T47D (cell line): ENCODE data around the gene COL4A2.
"Not testable (repeated sequence)": the region's sequence is repeated elsewhere in the genome, so short reads cannot be mapped to it uniquely, and the experiment has no call there.

Experiments used
- DNase-seq, 2 experiments: peaks; one replicate each; pipeline versions ENCODE4 v3.0.0 to v3.0.0-alpha.2; 2011 to 2012; ENCODE audit warnings: low read depth in 1 of 2, low spot score in 1 of 2
- JUND ChIP-seq: IDR thresholded peaks from 2 replicates; pipeline ENCODE4 v1.6.1; 2012; ENCODE audit warnings: low read depth
- in situ Hi-C: cut with HindIII; loops from 2 replicates; pipeline ENCODE4 v1.10.0; 2016; ENCODE audit warnings: low sequenced_read_pairs, low pct_unique_long_range_greater_than_20kb

Gene COL4A2

DNA sequence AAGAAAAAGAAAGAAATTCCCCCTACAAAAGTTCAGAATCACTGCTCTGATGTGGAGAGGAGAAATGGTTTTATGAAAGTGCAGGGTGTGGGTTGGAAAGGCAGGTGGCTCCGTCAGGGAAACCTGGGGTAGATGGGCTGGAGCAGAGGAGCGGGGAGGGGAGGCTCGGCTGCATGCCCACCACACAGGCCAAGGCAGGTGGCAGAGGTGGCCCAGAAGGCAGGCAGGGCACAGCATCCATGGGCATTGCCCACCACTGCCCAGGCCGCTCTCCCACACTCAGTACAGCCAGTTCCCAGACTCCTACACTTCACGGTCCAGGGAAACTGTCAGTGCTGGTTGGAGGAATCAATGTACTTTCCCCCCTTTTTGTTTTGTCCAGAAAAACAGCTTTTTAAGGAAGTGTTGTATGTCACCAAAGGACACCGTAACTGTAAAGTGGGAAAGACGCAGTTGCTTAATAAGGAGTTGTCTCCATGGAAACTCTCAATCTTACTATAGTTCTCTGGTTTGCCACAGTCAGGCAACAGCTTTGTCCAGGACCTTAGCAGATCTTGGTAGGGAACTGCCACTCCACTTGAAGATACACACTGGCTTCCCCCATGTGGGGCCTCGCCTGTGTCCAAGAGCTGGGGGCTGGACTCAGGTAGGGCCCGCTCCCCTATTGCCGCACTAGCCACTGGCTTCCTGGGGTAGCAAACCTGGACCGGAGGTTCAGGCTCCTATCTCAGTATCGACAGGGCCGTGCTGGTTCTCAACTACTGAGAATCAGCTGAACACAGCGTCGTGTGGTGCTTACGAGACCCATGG lies 171.5 kb downstream of the COL4A2 start:
- DNase-seq: no peak
- TF ChIP-seq JUND: no peak
- in situ Hi-C loops: no loop called here

DNA sequence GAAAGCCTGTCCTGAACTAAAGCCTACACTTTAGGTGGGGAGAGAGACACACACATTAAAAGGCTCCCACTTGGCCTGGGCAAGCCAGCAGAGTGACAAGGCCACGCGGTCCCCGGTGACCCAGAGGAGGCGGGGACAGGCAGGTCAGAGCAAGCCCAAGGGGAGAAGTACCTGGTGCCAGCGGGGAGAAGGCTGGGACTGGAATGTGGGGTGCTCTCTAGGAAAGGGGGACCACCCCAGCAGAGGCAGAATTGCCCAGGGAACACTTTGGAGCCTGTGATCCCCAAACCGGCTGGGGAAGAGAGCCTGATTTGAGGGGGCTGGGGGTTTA lies 172.1 kb downstream of the COL4A2 start:
- TF ChIP-seq JUND: no peak
- in situ Hi-C loops: no loop called here
- DNase-seq: no peak

DNA sequence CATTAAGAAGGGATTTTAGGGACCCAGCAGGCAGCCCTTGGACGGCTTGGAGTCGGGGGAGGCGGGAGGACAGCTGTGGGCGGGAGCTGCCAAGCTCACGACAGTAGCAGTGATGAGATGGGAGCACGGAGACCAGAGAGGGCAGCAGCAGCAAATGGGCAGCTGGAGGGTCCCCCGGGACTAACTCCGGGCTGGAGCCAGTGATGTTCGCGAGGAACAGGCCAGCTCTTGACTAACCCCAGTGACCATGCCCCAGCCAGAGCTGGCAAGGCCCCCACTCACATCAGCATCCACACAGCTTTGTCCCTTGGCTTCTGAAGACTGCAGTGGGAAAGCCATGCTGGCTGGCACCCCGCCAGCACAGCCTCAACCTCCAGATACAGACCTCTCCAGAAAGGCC lies 172.6 kb downstream of the COL4A2 start:
- no peak for TF ChIP-seq JUND

DNA sequence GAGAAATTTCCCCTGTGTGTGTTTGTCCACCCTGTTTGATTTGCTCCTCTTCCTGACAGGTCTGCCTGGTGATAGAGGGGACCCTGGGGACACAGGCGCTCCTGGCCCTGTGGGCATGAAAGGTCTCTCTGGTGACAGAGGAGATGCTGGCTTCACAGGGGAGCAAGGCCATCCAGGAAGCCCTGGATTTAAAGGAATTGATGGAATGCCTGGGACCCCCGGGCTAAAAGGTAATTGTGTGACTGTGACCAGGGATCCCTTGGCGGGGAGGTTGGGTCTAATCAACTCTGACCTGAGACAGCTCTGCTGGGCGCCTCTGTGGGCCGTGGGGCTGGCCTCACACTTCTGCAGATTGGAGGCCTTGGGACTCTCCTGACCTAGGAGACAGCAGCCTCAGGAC lies 173.1 kb downstream of the COL4A2 start:
- TF ChIP-seq JUND: no peak
- in situ Hi-C loops: no loop called here
- DNase-seq: no peak

More for the DNA sequence above, 172.6 kb downstream of the COL4A2 start:
- DNase-seq: no peak
- in situ Hi-C loops: no loop called here

DNA sequence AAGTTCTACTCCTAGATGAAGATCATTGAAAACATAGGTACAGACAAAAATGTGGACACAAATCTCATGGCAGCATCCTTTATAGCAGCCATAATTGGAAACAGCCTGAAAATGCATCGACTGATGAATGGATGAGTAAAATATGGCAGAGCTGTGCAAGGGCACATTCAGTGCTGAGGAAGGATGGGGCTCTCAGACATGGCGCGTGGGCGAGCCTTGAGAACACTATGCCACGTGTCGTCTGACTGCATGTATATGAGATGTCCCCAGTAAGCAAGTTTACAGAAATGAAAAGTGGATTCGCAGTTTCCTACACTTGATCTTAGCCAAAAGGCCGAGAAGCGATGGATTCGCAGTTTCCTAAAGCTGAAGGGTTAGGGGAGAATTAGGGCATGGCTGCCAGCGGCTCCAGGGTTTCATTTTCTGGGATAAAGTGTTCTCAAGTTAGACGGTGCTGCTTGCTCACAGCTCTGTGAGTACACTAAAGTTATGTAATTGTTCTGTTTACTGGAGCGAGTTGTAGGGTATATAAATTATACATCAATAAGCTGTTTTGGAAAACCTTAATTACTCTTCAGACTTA lies 176.4 kb downstream of the COL4A2 start:
- DNase-seq: no peak
- no peak for TF ChIP-seq JUND
- in situ Hi-C loops: no loop called here

DNA sequence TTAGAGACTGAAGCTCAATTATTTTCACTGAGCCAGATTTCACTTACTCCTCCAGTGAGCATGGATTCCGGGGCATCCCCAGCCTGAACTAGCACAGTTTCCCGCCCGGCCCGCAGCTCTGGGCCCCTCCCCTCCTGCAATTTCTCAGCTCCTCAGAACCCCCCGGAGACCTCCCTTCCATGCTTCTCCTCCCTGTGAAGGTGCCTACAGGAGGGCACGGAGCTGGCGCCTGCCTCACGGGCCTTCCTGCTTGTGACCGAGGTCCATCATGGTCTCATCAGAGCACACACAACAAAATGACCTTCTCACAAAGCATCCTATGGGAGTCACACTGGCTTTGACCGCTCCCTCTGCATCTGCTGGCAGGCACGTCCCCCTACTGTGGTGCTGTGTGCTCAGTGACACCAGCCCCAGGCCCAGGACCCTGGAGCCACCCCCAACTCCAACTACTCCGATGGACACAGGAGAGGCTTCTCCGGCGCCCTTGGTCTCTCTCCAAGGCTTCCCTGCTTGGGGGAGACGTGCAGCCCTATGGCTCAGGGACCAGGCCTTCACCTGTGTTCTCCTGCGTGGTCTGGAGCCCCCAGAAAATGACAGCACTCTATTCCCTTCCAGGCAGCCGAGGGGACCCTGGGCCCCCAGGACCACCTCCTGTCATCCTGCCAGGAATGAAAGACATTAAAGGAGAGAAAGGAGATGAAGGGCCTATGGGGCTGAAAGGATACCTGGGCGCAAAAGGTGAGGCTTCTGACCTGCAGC lies 177.4 kb downstream of the COL4A2 start:
- TF ChIP-seq JUND: no peak
- DNase-seq: no peak
- in situ Hi-C loops: no loop called here

DNA sequence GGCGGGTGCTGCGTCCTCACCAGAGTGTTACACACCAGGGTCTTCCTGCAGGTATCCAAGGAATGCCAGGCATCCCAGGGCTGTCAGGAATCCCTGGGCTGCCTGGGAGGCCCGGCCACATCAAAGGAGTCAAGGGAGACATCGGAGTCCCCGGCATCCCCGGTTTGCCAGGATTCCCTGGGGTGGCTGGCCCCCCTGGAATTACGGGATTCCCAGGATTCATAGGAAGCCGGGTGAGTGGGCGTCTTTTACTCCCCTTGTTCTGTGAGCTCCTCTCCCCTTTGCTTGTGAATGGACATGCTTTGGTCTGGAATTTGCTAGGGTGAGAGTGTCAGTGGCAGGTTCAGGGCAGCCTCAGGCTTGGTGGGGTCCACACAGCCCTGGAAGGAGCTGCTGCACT lies 178.5 kb downstream of the COL4A2 start:
- no peak for DNase-seq
- in situ Hi-C loops: no loop called here
- no peak for TF ChIP-seq JUND

DNA sequence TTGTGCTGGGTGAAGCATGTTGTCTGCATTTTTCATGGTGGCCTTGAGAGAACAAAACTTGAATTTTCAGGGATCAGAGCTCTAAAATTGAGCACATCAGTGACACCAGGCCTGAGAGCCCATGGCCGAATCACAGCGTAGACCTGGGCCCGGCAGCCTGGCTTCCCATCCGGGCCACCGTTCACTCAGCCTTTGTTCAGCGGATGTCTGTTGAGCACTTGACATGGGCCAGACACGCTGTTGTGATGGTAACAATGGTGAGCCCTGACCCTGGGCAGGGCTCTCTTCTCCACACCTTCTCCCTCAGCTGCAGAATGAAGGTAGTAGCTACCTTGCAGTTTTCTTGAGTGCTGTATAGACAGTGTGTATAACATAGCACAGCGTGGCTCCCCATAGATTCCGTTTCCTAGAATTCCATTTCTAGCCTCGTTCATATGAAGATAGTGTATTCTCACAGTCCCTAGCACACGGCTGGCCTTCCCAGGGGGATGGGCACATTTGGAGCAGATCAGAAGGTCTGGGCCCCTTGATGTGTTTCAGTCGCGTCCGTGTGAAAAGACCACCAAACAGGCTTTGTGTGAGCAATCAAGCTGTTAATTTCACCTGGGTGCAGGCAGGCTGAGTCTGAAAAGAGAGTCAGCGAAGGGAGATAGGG lies 179.1 kb downstream of the COL4A2 start:
- in situ Hi-C loops: no loop called here
- no peak for DNase-seq
- TF ChIP-seq JUND: no peak

DNA sequence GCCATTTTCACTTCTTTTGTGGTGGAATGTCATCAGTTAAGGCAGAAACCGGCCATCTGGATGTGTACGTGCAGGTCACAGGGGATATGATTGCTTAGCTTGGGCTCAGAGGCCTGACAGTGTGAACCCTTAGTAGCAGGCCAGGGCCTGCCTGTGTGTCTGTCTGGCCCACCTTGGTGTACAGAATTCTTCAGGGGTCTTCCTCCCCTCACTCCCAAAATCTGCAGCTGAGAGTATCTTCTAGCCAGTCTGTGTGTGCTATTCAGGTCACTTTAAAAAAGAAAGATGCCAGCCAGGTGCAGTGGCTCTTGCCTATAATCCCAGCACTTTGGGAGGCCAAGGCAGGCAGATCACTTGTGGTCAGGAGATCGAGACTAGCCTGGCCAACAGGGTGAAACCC lies 179.8 kb downstream of the COL4A2 start:
- in situ Hi-C loops, DNase-seq: not testable (repeated sequence)

DNA sequence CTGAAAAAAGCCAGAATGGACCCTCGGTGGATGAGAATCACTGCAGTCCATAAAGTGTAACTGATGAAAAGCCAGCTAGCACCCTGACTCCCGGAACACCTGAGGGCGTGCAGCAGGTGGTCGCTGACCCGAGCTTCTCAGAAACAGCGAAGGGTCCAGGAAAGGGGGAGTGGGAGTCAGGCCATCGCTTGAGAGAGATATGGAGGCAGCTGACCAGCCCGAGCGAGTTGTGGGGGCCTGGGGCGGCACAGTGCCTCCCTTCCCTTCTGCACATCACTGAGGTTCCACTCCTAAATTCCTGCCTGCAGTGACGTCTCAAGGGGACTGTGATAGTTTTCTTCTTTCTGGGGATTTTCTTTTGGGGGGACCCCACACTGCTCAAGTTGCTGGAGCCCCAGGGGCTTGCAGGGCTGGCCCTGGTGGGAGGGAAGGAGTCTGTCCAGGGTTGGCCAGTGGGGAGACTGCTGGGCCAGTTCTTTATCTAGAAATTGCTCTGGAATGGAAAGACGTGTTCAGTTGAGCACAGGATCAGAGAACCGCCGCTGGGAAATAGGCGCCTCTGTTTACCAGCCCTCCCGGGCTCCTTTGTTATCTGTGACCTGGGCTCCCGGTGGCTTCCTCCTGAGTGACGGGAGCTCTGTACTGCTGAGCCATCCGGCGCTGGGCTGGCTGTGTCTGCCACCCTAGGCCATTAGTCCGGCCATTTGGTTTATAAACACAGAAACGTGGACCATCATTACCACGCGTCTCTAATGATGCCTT lies 183.1 kb downstream of the COL4A2 start:
- in situ Hi-C loops: no loop called here
- TF ChIP-seq JUND: no peak
- no peak for DNase-seq

DNA sequence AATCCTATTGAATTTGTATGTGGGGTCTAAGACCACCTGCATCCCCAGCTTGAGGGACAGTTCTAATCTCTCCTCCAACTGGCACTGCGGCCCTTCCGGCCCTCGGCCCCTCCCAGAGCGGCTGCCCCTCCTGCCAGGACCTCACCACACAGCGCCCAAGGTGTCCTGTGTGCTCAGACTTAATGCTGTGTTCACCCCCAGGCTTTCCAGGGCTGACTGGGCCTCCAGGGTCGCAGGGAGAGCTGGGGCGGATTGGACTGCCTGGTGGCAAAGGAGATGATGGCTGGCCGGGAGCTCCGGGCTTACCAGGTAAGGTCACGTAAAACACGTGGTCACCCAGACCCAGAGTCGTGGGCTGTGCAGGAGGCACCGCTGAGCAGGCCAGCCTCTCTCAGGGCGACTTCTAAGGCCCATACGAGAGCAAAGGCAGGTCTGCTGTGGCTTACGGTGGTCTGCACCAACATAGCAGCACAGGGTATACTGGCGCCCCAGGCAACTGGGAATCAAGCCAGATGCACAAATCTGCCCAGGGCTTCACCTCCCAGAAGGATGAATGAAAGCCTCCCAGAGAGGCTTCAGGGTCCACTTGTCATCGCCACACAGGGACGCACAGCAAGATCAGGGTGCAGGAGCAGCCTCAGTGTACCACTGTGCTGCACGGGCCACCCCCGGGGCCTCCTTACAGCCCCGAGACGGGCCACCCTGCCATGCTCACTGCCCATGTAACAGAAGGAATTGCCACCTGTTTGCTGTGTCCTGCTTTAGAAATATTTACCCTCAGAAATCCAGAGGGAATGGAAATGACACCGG lies 185.0 kb downstream of the COL4A2 start:
- no peak for DNase-seq
- in situ Hi-C loops: no loop called here
- no peak for TF ChIP-seq JUND
